GM12878 (cell line): ENCODE measurements around the gene DGLUCY.
"Not testable (repeated sequence)": the region's sequence is repeated elsewhere in the genome, so short reads cannot be mapped to it uniquely, and the experiment has no call there.

Source experiments
- ATF2 ChIP-seq: IDR thresholded peaks from 2 replicates; pipeline ENCODE4 v1.6.1; 2012; ENCODE audit warnings: low read length, inconsistent platforms
- CTCF ChIP-seq, 3 experiments: IDR thresholded peaks in 2 of 3; conservative IDR thresholded peaks in 1 of 3; 2 replicates each; pipeline ENCODE4 v1.5.1; 2011; ENCODE audit warnings: low read depth in 3 of 3, low read length in 3 of 3, mild to moderate bottlenecking in 3 of 3, control low read depth in 2 of 3, moderate library complexity in 2 of 3, inconsistent platforms in 1 of 3, mixed read lengths in 1 of 3; ENCODE audit not compliant: control insufficient read depth in 2 of 3, insufficient read depth in 1 of 3; ENCODE audit errors: extremely low read depth in 1 of 3
- ESRRA ChIP-seq: IDR thresholded peaks from 2 replicates; pipeline ENCODE4 v1.6.1; 2012; ENCODE audit warnings: mild to moderate bottlenecking, low read length, improper control_type of control experiment
- EZH2 ChIP-seq: IDR thresholded peaks from 2 replicates; pipeline ENCODE4 v1.6.1; 2012; ENCODE audit warnings: low read depth, mild to moderate bottlenecking, control low read depth, inconsistent platforms, low read length, borderline replicate concordance; ENCODE audit not compliant: control insufficient read depth
- FOXM1 ChIP-seq: IDR thresholded peaks from 2 replicates; pipeline ENCODE4 v1.6.1; 2012; ENCODE audit warnings: low read depth, mild to moderate bottlenecking, inconsistent platforms, low read length, moderate library complexity
- POLR2A ChIP-seq: IDR thresholded peaks from 2 replicates; pipeline ENCODE4 v1.6.1; 2011; ENCODE audit warnings: low read depth, mild to moderate bottlenecking, low read length
- SIN3A ChIP-seq: IDR thresholded peaks from 2 replicates; pipeline ENCODE4 v1.6.1; 2012; ENCODE audit warnings: low read depth, low read length, improper control_type of control experiment
- SRF ChIP-seq, 2 experiments: IDR thresholded peaks; 2 replicates each; pipeline ENCODE4 v1.6.1; 2011; ENCODE audit warnings: low read depth in 2 of 2, low read length in 2 of 2, mild to moderate bottlenecking in 1 of 2, moderate library complexity in 1 of 2
- TARDBP ChIP-seq: IDR thresholded peaks from 2 replicates; pipeline ENCODE4 v1.6.1; 2016; ENCODE audit warnings: borderline replicate concordance
- TBL1XR1 ChIP-seq: IDR thresholded peaks from 2 replicates; pipeline ENCODE4 v1.6.1; 2012; ENCODE audit warnings: low read depth, low read length, improper control_type of control experiment

DNA sequence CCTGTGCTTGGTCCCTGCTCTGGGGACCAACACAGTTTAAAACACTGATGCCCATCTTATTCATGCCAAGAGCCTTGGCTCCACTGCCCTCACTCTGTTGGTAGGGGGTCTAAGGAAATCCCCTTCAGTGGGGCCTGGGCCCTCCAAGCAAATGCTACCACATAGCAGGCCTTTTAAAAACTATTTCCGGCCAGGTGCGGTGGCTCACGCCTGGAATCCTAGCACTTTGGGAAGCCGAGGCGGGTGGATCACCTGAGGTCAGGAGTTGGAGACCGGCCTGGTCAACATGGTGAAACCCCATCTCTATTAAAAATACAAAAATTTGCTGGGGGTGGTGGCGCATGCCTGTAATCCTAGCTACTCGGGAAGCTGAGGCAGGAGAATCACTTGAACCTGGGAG, 131.7 kb downstream of the DGLUCY start:
- TF ChIP-seq POLR2A; TBL1XR1; SRF (IDR thresholded peaks at IDR 0.05; ENCODE audit: low read depth in 2 of 2, low read length in 2 of 2); SIN3A; ATF2; EZH2; CTCF (IDR thresholded peaks at IDR 0.05 in 2 of 3, conservative IDR thresholded peaks at IDR 0.05 in 1 of 3; ENCODE audit: control insufficient read depth in 2 of 3, extremely low read depth in 1 of 3, insufficient read depth in 1 of 3, low read depth in 3 of 3, low read length in 3 of 3); ESRRA; FOXM1; TARDBP: not testable (repeated sequence)
